A549 (cell line): Measurements from ENCODE around the gene XIRP1. TPM values are rescaled to one million over a fixed set of nuclear protein-coding genes. Genes with fewer than 3 reads are reported as not detected.
A peak's percentile ranks its signal among the peaks of the same experiment; 100 is the strongest.

Source experiments
- ATAC-seq, 2 experiments: fragments of 200-7000 bp in 1 of 2; fragments of >200 bp in 1 of 2; cut with Nextera tagmentation in 1 of 2; cut with Tn5 transposase in 1 of 2; 3 replicates each; pipeline versions ENCODE4 v1.8.0 to v1.9.1; 2018 to 2020; ENCODE audit warnings: mild to moderate bottlenecking in 1 of 2, moderate library complexity in 1 of 2
- CTCF ChIA-PET: fragments of 300-600 bp; sonication (Branson Sonifier 250); formaldehyde crosslinking; extraction: SDS; loops from one replicate; lab custom pipeline; 2021; ENCODE audit warnings: antibody characterized with exemption, inconsistent platforms; lab: Yijun Ruan, JAX
- POLR2A ChIA-PET: fragments of 350-600 bp; formaldehyde crosslinking; extraction: SDS; loops from one replicate; lab custom pipeline; 2021; ENCODE audit warnings: antibody characterized with exemption, inconsistent platforms; lab: Yijun Ruan, JAX
- DNase-seq, 2 experiments: peaks; one replicate each; pipeline versions ENCODE4 v3.0.0 to v3.0.0-alpha.2; 2011 to 2016; ENCODE audit warnings: low read depth in 1 of 2, low spot score in 1 of 2
- FAIRE-seq: peaks from 2 replicates; lab custom pipeline; 2011; peaks lifted over from hg19 to GRCh38; lab: Jason Lieb, UNC
- H3K27ac ChIP-seq, 2 experiments: fragments of >200 bp; sonication (Bioruptor Twin); formaldehyde crosslinking; 3 replicates each; pipeline ENCODE4 v1.5.1; 2016 to 2017
- H3K4me1 ChIP-seq: fragments of >200 bp; sonication (Bioruptor Twin); formaldehyde crosslinking; 3 replicates; pipeline ENCODE4 v1.6.1; 2016
- H3K4me2 ChIP-seq: fragments of >200 bp; sonication (Bioruptor Twin); formaldehyde crosslinking; 3 replicates; pipeline ENCODE4 v1.6.1; 2016
- H3K4me3 ChIP-seq: fragments of >200 bp; sonication (Bioruptor Twin); formaldehyde crosslinking; 3 replicates; pipeline ENCODE4 v1.5.1; 2016
- H3K9me3 ChIP-seq: fragments of >200 bp; sonication (Bioruptor Twin); formaldehyde crosslinking; 3 replicates; pipeline ENCODE4 v1.6.1; 2016
- BCL3 ChIP-seq: fragments of >200 bp; sonication (Bioruptor Twin); formaldehyde crosslinking; IDR thresholded peaks from 3 replicates; pipeline ENCODE4 v1.6.1; 2016
- BHLHE40 ChIP-seq: IDR thresholded peaks from 2 replicates; pipeline ENCODE4 v1.6.1; 2012; ENCODE audit warnings: low read depth, low read length, inconsistent platforms
- CTCF ChIP-seq: fragments of >200 bp; sonication (Bioruptor Twin); formaldehyde crosslinking; IDR thresholded peaks from 3 replicates; pipeline ENCODE4 v1.5.1; 2016
- E2F6 ChIP-seq: IDR thresholded peaks from 2 replicates; pipeline ENCODE4 v1.6.1; 2012; ENCODE audit warnings: low read depth, borderline replicate concordance
- ELK1 ChIP-seq: fragments of 150-350 bp; IDR thresholded peaks from 2 replicates; pipeline ENCODE4 v1.6.1; 2014; ENCODE audit warnings: low read depth, mild to moderate bottlenecking, low read length
- HDAC2 ChIP-seq: fragments of 200-600 bp; sonication (generic); IDR thresholded peaks from 2 replicates; pipeline ENCODE4 v1.6.1; 2016
- JUN ChIP-seq, 2 experiments: fragments of >200 bp; sonication (Bioruptor Twin); formaldehyde crosslinking; IDR thresholded peaks; 2 replicates in 1 of 2; 3 replicates in 1 of 2; pipeline ENCODE4 v1.6.1; 2016 to 2017
- NFE2L2 ChIP-seq: fragments of 150-350 bp; conservative IDR thresholded peaks from 2 replicates; pipeline ENCODE4 v1.6.1; 2014; ENCODE audit warnings: low read length
- NPAS2 ChIP-seq: fragments of 250-450 bp; sonication (Bioruptor Pico); IDR thresholded peaks from 2 replicates; pipeline ENCODE4 v1.8.0; 2022; ENCODE audit warnings: mild to moderate bottlenecking, moderate library complexity, borderline replicate concordance
- RCOR1 ChIP-seq: fragments of 150-350 bp; IDR thresholded peaks from 2 replicates; pipeline ENCODE4 v1.6.1; 2014; ENCODE audit warnings: antibody characterized with exemption, low read length, low read depth
- RFX5 ChIP-seq: fragments of 450-650 bp; IDR thresholded peaks from 2 replicates; pipeline ENCODE4 v1.7.1; 2014; ENCODE audit warnings: antibody characterized with exemption, mild to moderate bottlenecking, moderate library complexity
- RNF2 ChIP-seq: fragments of 200-600 bp; sonication (generic); IDR thresholded peaks from 2 replicates; pipeline ENCODE4 v1.6.1; 2016; ENCODE audit warnings: low read depth, mild to moderate bottlenecking, antibody characterized with exemption, moderate library complexity, borderline replicate concordance
- SMC3 ChIP-seq: fragments of >200 bp; sonication (Bioruptor Twin); formaldehyde crosslinking; IDR thresholded peaks from 3 replicates; pipeline ENCODE4 v1.6.1; 2018; ENCODE audit warnings: inconsistent platforms
- USF2 ChIP-seq: fragments of 450-650 bp; IDR thresholded peaks from 2 replicates; pipeline ENCODE4 v1.6.1; 2014; ENCODE audit warnings: antibody characterized with exemption
- ZFP36 ChIP-seq: fragments of 450-650 bp; IDR thresholded peaks from 2 replicates; pipeline ENCODE4 v1.6.1; 2014; ENCODE audit warnings: borderline replicate concordance; ENCODE audit not compliant: partially characterized antibody
- WGBS: methylation state at CpG from one replicate; pipeline ENCODE4 v1.1.6; 2017; ENCODE audit errors: missing lambda C conversion rate; 5-methylcytosine and 5-hydroxymethylcytosine counted together
- polyA plus RNA-seq, 4 experiments: library from polyadenylated mRNA; depleted of rRNA in 3 of 4; stranded (reverse); fragments of >200 nt; fragmentation: RNase III in 1 of 4; extraction: RNeasy Plus Mini Kit Qiagen cat#74134 plus additional on column Dnase treatment in 1 of 4; gene quantifications; 2 replicates in 3 of 4; 3 replicates in 1 of 4; pipeline ENCODE4 v1.2.3, GENCODE V29; 2011 to 2017

The XIRP1 gene
- polyA plus RNA-seq, 2 of the 4 experiments (the other 2 are of a cell fraction), result not detected

- no peaks in the 10 kb centered on the region; the same call in 2 of the 3 replicates for H3K4me1 ChIP-seq
- ChIA-PET POLR2A (interaction anchor here (0.6 kb wide), 1 partner anchor 83 kb away, joined by 4 read pairs; no protein-coding TSS in a partner anchor), CTCF (interaction anchor here (0.6 to 17.2 kb wide), 19 partner anchors 11 to 355 kb away, joined by 3 to 459 read pairs (median 6); partner anchors contain the start of gene CX3CR1)
- H3K4me2 ChIP-seq, result no peak overlapping the region
- H3K9me3 ChIP-seq, result no peaks in the 10 kb centered on the region
- H3K4me3 ChIP-seq, result no peak overlapping the region
- DNase-seq (no peak), ATAC-seq (no peak), FAIRE-seq (no peak)
- TF ChIP-seq USF2 (no peak), ELK1 (no peak), BHLHE40 (no peak), HDAC2 (no peak), RFX5 (no peak)
- WGBS, result no CpG with 5 or more reads among the region's 1 CpG
- no peak overlapping the region for H3K27ac ChIP-seq
Measured at GRCh38 chr3:39191111-39191510, 1.3 kb downstream of the XIRP1 start.

- CTCF ChIA-PET, result interaction anchor here (0.6 to 17.2 kb wide), 51 partner anchors 9 to 375 kb away, joined by 3 to 459 read pairs (median 5); partner anchors contain the start of genes CX3CR1, GORASP1, SCN10A and TTC21A
Measured at GRCh38 chr3:39190281-39191025, 1.9 kb downstream of the XIRP1 start.

GRCh38 chr3:39189959-39190269, 2.5 kb downstream of the XIRP1 start:
- Histone ChIP-seq H3K4me1 (no peaks in the 10 kb centered on the region; the same call in 2 of the 3 replicates), H3K4me3 (no peak overlapping the region), H3K27ac (no peak overlapping the region), H3K4me2 (no peak overlapping the region), H3K9me3 (no peaks in the 10 kb centered on the region)
- WGBS, result 32% methylated on average over 5 of the region's 5 CpGs
- ChIA-PET CTCF (interaction anchor here (0.6 to 17.2 kb wide), 54 partner anchors 10 to 374 kb away, joined by 3 to 459 read pairs (median 5); partner anchors contain the start of genes CX3CR1, GORASP1, SCN10A and TTC21A), POLR2A (interaction anchor here (0.8 kb wide), 1 partner anchor 98 kb away, joined by 3 read pairs; no protein-coding TSS in a partner anchor)
- DNase-seq (peak; percentile 71 to 76), ATAC-seq (peak; percentile 73 to 87), FAIRE-seq (no peak)
- TF ChIP-seq NFE2L2 (no peak), BCL3 (no peak), RNF2 (no peak), CTCF (peak; percentile 67), SMC3 (peak; percentile 89), RCOR1 (no peak), E2F6 (no peak), ZFP36 (peak; percentile 11)

More at GRCh38 chr3:39190281-39191025, 1.9 kb downstream of the XIRP1 start:
- 61% methylated on average over 5 of the region's 7 CpGs for WGBS
- no peak overlapping the region for H3K4me2 ChIP-seq
- TF ChIP-seq CTCF (no peak), NPAS2 (CRISPR knock-in tag) (no peak), JUN (IDR thresholded peaks at IDR 0.05) (no peak), BCL3 (no peak)
- POLR2A ChIA-PET, result interaction anchor here (0.6 kb wide), 1 partner anchor 82 kb away, joined by 4 read pairs; no protein-coding TSS in a partner anchor
- no peaks in the 10 kb centered on the region; the same call in 2 of the 3 replicates for H3K4me1 ChIP-seq
- no peak for ATAC-seq
- no peaks in the 10 kb centered on the region for H3K9me3 ChIP-seq
- no peak overlapping the region for H3K27ac ChIP-seq
- DNase-seq, result no peak
- FAIRE-seq, result no peak
- no peak overlapping the region for H3K4me3 ChIP-seq
